Adrenal gland (tissue), 12 donors: ENCODE measurements around the gene E2F1. TPM values are rescaled to one million over a fixed set of nuclear protein-coding genes. Genes with fewer than 3 reads are reported as not detected.

Source experiments
- DNase-seq, 7 donors: peaks; one replicate each; pipeline ENCODE4 v3.0.0-alpha.2; 2019 to 2020
- H3K27ac ChIP-seq, 5 donors: fragments of 200-600 bp; sonication (generic) in 4 of 5; 1 replicate in 3 of 5; 2 replicates in 2 of 5; pipeline versions ENCODE4 v1.5.1 to v1.8.0; 2016 to 2020; ENCODE audit warnings: mild to moderate bottlenecking in 1 of 5
- H3K27me3 ChIP-seq: fragments of 200-600 bp; 2 replicates; pipeline ENCODE4 v1.8.0; 2021
- H3K36me3 ChIP-seq, 2 donors: fragments of 200-600 bp; replicated peaks in 1 of 2; 1 replicate in 1 of 2; 2 replicates in 1 of 2; pipeline versions ENCODE4 v1.5.1 to v1.8.0; 2018 to 2022
- H3K4me1 ChIP-seq, 2 donors: fragments of 200-600 bp; replicated peaks in 1 of 2; 1 replicate in 1 of 2; 2 replicates in 1 of 2; pipeline versions ENCODE4 v1.5.1 to v1.8.0; 2018 to 2021
- H3K4me3 ChIP-seq, 4 donors: fragments of 200-600 bp; sonication (generic) in 3 of 4; one replicate each; pipeline ENCODE4 v1.5.1; 2016 to 2018
- H3K9me3 ChIP-seq, 3 donors: fragments of 200-600 bp; sonication (generic) in 1 of 3; replicated peaks in 1 of 3; 1 replicate in 2 of 3; 2 replicates in 1 of 3; pipeline versions ENCODE4 v1.5.1 to v1.8.0; 2016 to 2021
- CTCF ChIP-seq, 6 experiments: fragments of 450-650 bp in 4 of 6; fragments of 200-600 bp in 2 of 6; sonication (generic) in 1 of 6; IDR thresholded peaks; 1 replicate in 5 of 6; 2 replicates in 1 of 6; pipeline versions ENCODE4 v1.5.1 to v1.8.0; 2016 to 2021; ENCODE audit warnings: antibody characterized with exemption in 6 of 6, mild to moderate bottlenecking in 2 of 6, moderate library complexity in 1 of 6
- POLR2A ChIP-seq, 2 donors: fragments of 450-650 bp; IDR thresholded peaks; one replicate each; pipeline ENCODE4 v1.6.1; 2017; ENCODE audit warnings: antibody characterized with exemption in 2 of 2, mild to moderate bottlenecking in 2 of 2, moderate library complexity in 1 of 2
- WGBS, 4 donors: extraction: QIAGEN DNeasy Blood & Tissue Kit in 2 of 4; methylation state at CpG; one replicate each; pipeline versions ENCODE4 v1.1.5 to v1.1.7; 2013 to 2017; 5-methylcytosine and 5-hydroxymethylcytosine counted together
- intact Hi-C, 2 donors: fragments of 100-400 bp; cut with DNase I; formaldehyde crosslinking; loops; one replicate each; pipeline versions ENCODE4 v1.14.1 to v1.15.0; 2022 to 2023
- polyA plus RNA-seq, 3 donors: library from polyadenylated mRNA; stranded (reverse); fragments of 200-250 nt in 2 of 3; fragments of 350-450 nt in 1 of 3; fragmentation: Illumina TruSeq in 1 of 3; extraction: RNeasy Lipid Tissue Mini Kit (QIAGEN cat#74804) in 1 of 3; gene quantifications; one replicate each; pipeline ENCODE4 v1.2.3, GENCODE V29; 2013 to 2014
- total RNA-seq, 9 donors: library from RNA; depleted of rRNA in 4 of 9; stranded (reverse); fragments of >200 nt in 4 of 9; fragments of 120-200 nt in 1 of 9; fragmentation: NEBNext Ultra II Directional in 1 of 9; extraction: Animal tissue kit (Norgen Biotek cat#: 25700) in 1 of 9; gene quantifications; one replicate each; pipeline versions ENCODE4 v1.1.0 to v1.2.4, GENCODE V29; 2013 to 2023
- donor health status: healthy with polysubstance abuse.
- donor health status: Bipolar disorder and iron deficiency.
- donor health status: DM: yes; HTN: yes; CAD: no.
- donor health status: DM: no; HTN: no; CAD: no.
- donor health status: DM: no; HTN: no; CAD: no.
- donor health status: DM: yes; HTN: yes; CAD: no.

Gene E2F1
- total and polyA plus RNA-seq, 12 donors = 3.0 to 15.7 (median 5.7) TPM

GRCh38 chr20:33694639-33695012 lies 8.4 kb upstream of the E2F1 start:
- H3K27ac ChIP-seq = peak overlapping the region in 1 of 5 donors; percentile 45
- peaks cover 6 to 19% of the 10 kb centered on the region in 2 donors for H3K4me1 ChIP-seq
- no peaks in the 10 kb centered on the region for H3K9me3 ChIP-seq
- 78 to 89% (median 85%) methylated on average over 4 to 6 of the region's 6 CpGs for WGBS, 4 donors
- TF ChIP-seq POLR2A (IDR thresholded peaks at IDR 0.05) = no peak
- TF ChIP-seq CTCF (IDR thresholded peaks at IDR 0.05) = no peak
- no peak for DNase-seq
- no peak overlapping the region for H3K4me3 ChIP-seq
- intact Hi-C loops = no loop called here
- H3K36me3 ChIP-seq = no peaks in the 10 kb centered on the region
- no peaks in the 10 kb centered on the region for H3K27me3 ChIP-seq

DNA sequence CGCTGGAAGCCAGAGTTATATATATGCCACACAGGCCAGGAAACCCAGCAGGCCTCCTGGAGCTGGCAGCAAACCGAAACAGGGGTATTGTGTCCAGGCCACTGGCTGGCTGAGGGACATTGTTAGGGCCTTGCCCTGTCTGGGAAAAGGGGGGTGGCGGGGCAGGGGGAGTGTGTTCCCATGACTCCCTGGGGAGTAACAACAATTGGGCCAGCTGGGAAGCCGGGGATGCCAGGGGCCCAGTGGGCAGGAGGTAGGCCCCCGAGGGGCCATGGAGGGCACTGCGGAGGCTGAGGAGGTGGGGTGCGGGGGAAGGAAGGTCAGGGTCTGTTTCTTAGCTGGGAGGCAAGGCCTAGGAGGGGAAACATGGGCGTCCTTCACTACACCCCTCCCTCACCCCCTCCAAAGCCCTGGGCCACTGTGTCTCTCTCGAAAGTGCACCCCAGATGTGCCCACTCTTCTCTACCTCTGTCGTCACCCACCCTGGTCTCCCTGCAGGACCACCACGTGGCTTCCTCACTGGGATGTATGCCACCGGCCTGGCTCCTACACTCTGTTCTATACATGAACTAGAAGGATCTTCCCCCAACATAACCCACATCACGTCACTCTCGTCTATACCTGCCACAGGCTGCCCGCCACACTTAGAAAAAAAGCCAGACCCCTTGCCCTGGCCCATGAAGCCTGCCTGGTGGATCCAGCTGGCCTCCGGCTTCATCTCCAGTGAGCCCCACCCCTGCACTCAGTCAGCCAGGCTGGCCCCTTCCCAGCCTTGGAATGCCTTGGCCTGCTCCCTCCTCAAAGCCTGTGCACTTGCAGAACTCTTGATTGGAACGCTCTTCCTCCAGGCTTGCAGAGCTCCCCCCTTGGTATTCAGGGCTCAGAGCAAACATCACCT lies 7.8 kb upstream of the E2F1 start:
- no peaks in the 10 kb centered on the region for H3K27me3 ChIP-seq
- WGBS, 4 donors = 78 to 87% (median 81%) methylated on average over 14 to 17 of the region's 17 CpGs

GRCh38 chr20:33693289-33693688 lies 7.1 kb upstream of the E2F1 start:
- intact Hi-C loops = no loop called here
- no peak for TF ChIP-seq CTCF (IDR thresholded peaks at IDR 0.05)
- no peak for TF ChIP-seq POLR2A (IDR thresholded peaks at IDR 0.05)
- Histone ChIP-seq H3K27me3 (no peaks in the 10 kb centered on the region), H3K4me3 (no peak overlapping the region), H3K36me3 (no peaks in the 10 kb centered on the region), H3K4me1 (peaks cover 20 to 33% of the 10 kb centered on the region in 2 donors), H3K9me3 (no peaks in the 10 kb centered on the region), H3K27ac (no peak overlapping the region)
- 68 to 77% (median 70%) methylated on average over 5 of the region's 5 CpGs for WGBS, 4 donors
- DNase-seq = peak in 1 of 7 donors; percentile 48

More for the DNA sequence above, 7.8 kb upstream of the E2F1 start:
- peak in 1 of 7 donors; percentile 53 for DNase-seq
- intact Hi-C loops = no loop called here
- Histone ChIP-seq H3K4me3 (no peak overlapping the region), H3K36me3 (no peaks in the 10 kb centered on the region), H3K27ac (peak overlapping the region in 1 of 5 donors; percentile 39), H3K4me1 (peaks cover 13 to 26% of the 10 kb centered on the region in 2 donors), H3K9me3 (no peaks in the 10 kb centered on the region)
- TF ChIP-seq CTCF (IDR thresholded peaks at IDR 0.05) (no peak), POLR2A (IDR thresholded peaks at IDR 0.05) (no peak)

DNA sequence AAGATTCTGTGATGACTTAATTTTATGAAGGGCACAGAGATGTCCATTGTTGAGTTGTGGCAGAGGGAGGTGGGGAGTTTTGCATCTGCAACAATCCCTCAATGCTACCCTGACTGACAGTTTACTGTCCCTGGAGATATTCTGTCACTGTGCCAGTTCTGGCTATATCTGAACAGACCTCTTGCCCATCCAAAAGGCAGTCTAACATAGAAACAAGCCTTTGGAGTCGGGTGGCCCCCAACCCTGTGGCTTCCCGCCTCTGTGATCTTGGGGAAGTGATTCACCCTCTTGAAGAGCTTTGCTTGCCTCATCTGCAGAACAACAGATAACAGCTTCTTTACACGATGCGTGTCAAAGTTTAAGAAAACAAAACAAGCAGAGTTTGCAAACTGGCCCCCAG lies 3.8 kb upstream of the E2F1 start:
- H3K4me1 ChIP-seq = peaks cover 25 to 39% of the 10 kb centered on the region in 2 donors
- peak overlapping the region in 2 of 5 donors; percentile 48 to 69 for H3K27ac ChIP-seq
- H3K9me3 ChIP-seq = no peaks in the 10 kb centered on the region
- TF ChIP-seq CTCF (IDR thresholded peaks at IDR 0.05) (no peak), POLR2A (IDR thresholded peaks at IDR 0.05) (no peak)
- intact Hi-C loops = no loop called here
- DNase-seq = peak in 4 of 7 donors; percentile 49 to 63 (median 60)
- H3K4me3 ChIP-seq = no peak overlapping the region
- no peaks in the 10 kb centered on the region for H3K27me3 ChIP-seq
- H3K36me3 ChIP-seq = no peaks in the 10 kb centered on the region
- WGBS, 4 donors = 9 to 20% (median 12%) methylated on average over 4 of the region's 4 CpGs
